Measurements from ENCODE around the gene FXYD5.

Gene FXYD5

DNA sequence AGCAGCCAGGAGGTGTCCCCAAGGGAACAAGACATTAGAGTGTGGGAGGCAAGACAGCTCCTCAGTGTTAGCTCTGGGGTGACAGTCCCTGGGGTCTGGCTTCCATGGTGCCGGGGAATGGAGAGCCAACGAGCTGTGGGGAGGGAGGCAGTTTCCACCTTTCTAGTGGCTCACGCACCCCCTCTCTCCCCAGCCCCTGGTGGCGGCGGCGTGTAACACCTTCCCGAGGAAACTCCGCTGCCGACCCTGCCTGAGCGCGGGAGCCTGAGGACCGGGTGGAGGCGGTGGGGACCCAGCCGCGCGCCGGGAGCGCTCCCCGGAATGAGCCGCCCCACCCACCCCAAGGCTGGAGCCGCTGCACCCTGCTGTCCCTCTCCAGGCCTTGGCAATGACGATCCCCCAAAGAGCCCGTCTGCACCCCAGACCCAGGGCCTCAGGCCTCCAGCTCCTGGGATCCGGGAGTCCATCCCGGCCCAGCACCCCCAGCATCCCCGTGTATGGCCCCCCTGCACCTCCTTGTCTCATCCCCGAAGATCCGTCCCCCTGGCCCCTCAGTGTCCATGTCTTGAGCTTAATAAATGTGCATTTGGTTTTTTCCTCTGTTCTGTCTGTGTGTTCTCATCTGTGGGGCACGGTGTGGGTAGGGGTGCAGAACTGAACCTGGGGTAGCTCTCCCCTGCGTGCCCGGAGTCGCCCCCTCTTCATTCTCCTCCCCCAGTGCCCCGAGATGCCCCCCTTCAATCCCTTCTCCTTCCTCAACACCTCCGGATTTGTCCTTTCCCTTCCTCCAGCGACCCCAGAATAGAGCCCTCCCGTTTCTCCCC is 622 bp upstream of the FXYD5 start:
- TF ChIP-seq GATA3 (IDR thresholded peaks at IDR 0.05; ENCODE audit: low read depth, low read length) = no peak
- TF ChIP-seq GATA2 (IDR thresholded peaks at IDR 0.05; ENCODE audit: low read depth, low read length) = no peak

DNA sequence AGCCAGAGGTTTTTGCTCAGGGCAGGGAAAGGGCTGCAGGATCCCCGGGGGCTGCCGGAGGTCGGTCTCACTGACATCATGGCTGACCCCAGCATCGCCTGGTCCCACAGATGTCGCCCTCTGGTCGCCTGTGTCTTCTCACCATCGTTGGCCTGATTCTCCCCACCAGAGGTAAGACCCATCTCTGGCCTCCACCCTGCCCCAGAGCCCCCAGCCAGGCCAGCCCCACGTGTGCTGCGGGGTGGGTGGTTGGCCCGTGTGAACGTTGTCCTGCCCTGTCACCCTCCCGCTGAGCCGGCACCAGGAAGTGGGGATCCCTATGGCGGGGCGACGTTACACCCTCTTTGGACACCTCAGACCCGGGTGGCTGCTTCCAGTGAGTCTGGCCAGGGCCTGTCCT is 906 bp downstream of the FXYD5 start:
- TF ChIP-seq GATA3 (IDR thresholded peaks at IDR 0.05; ENCODE audit: low read depth, low read length) (no peak), GATA2 (IDR thresholded peaks at IDR 0.05; ENCODE audit: low read depth, low read length) (no peak)

DNA sequence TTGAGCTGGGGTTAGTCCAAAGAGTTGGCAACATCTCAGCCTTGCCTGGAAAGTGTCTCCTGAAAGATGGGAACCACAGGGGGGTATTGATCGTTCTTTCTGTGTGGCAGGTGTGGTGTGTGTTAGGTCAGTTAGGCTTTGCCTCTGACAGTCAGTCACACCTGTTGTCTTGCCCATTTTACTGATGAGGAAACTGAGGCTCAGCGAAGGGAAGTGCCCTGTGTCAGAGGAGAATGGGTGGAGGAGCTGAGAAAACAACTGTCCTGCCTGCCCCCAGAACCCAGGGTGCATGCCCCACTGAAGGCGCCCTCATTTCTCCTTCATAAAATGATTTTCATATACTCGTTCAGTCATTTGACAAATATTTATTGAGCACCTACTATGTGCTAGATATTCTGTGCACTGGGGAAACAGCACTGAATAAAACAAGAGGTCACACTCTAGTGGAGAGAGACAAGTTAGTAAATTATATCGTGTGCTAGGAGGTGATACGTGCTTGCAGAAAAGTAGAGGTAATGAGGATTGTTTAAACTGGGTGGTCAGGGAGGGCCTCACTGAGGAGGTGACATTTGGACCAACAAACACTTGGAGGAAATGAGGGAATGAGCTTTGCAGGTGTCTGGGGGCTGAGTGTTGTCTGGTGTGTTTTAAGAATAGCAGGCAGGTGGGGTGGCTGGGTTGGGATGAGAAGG is 1.6 kb downstream of the FXYD5 start:
- TF ChIP-seq GATA2 (IDR thresholded peaks at IDR 0.05; ENCODE audit: low read depth, low read length) (no peak), GATA3 (IDR thresholded peaks at IDR 0.05; ENCODE audit: low read depth, low read length) (no peak)

DNA sequence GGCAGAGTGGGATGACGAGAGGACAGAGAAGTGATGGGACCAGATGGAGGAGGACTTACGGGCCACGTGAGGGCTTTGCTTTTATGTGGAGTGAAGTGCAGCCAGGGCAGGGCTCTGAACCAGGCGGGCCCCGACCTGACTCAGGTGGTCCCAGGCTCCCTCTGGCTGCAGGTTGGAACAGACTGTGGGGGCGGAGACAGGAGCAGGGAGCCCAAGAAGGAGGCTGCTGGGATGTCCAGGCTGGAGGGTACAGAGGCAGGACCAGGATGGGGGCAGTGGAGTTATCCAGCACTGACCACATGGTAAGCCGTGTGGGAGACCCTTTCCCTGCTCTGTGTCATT is 2.1 kb downstream of the FXYD5 start:
- TF ChIP-seq GATA2 (IDR thresholded peaks at IDR 0.05; ENCODE audit: low read depth, low read length) (no peak), GATA3 (IDR thresholded peaks at IDR 0.05; ENCODE audit: low read depth, low read length) (no peak)

- TF ChIP-seq GATA2 (IDR thresholded peaks at IDR 0.05; ENCODE audit: low read depth, low read length) (no peak), GATA3 (IDR thresholded peaks at IDR 0.05; ENCODE audit: low read depth, low read length) (no peak)
These were observed 2.9 kb downstream of the FXYD5 start for GRCh38 chr19:35157431-35157830.

- TF ChIP-seq GATA3 (IDR thresholded peaks at IDR 0.05; ENCODE audit: low read depth, low read length) = no peak
- TF ChIP-seq GATA2 (IDR thresholded peaks at IDR 0.05; ENCODE audit: low read depth, low read length) = no peak
These were observed 5.1 kb downstream of the FXYD5 start for GRCh38 chr19:35159606-35160005.

GRCh38 chr19:35160629-35161433 is 6.3 kb downstream of the FXYD5 start:
- no peak for TF ChIP-seq GATA3 (IDR thresholded peaks at IDR 0.05; ENCODE audit: low read depth, low read length)

GRCh38 chr19:35161434-35161743 is 6.9 kb downstream of the FXYD5 start:
- TF ChIP-seq GATA3 (IDR thresholded peaks at IDR 0.05; ENCODE audit: low read depth, low read length) = no peak
- no peak for TF ChIP-seq GATA2 (IDR thresholded peaks at IDR 0.05; ENCODE audit: low read depth, low read length)

GRCh38 chr19:35162471-35163326 is 8.2 kb downstream of the FXYD5 start:
- TF ChIP-seq GATA2 (IDR thresholded peaks at IDR 0.05; ENCODE audit: low read depth, low read length) = no peak
- TF ChIP-seq GATA3 (IDR thresholded peaks at IDR 0.05; ENCODE audit: low read depth, low read length) = no peak

DNA sequence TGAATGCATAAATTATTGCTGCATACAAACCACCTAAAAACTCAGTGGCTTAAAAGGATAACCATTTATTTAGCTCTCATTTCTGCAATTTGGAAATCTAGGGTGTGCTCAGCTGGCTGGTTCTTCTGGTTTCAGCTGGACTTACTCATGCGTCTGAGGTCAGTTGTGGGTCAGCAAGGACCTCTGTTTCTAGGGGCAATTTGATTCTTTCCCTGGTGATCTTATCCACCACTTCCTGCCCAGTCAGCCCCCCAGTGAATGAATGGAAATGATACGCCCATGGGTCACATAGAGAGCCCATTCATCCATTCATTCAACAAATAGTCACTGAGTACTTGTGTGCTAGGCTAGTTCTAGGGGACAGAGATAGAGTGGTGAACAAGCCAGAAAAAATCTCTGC is 9.9 kb downstream of the FXYD5 start:
- no peak for TF ChIP-seq GATA2 (IDR thresholded peaks at IDR 0.05; ENCODE audit: low read depth, low read length)
- TF ChIP-seq GATA3 (IDR thresholded peaks at IDR 0.05; ENCODE audit: low read depth, low read length) = no peak

- TF ChIP-seq GATA3 (IDR thresholded peaks at IDR 0.05; ENCODE audit: low read depth, low read length) = no peak
- no peak for TF ChIP-seq GATA2 (IDR thresholded peaks at IDR 0.05; ENCODE audit: low read depth, low read length)
These were observed 10.9 kb downstream of the FXYD5 start for GRCh38 chr19:35165200-35166058.

- TF ChIP-seq GATA2 (IDR thresholded peaks at IDR 0.05; ENCODE audit: low read depth, low read length) (no peak), GATA3 (IDR thresholded peaks at IDR 0.05; ENCODE audit: low read depth, low read length) (no peak)
These were observed 11.8 kb downstream of the FXYD5 start for GRCh38 chr19:35166100-35167063.

All from SH-SY5Y (cell line).